HG03097 (cell line): ENCODE results near the gene NPIPA7.
"Not testable (repeated sequence)": the region's sequence is repeated elsewhere in the genome, so short reads cannot be mapped to it uniquely, and the experiment has no call there.

Source experiments
- ATAC-seq: cut with Tn5 transposase; IDR thresholded peaks from one replicate; pipeline ENCODE4 v1.9.1; 2021; ENCODE audit not compliant: unreplicated experiment, low FRiP score

NPIPA7 gene

DNA sequence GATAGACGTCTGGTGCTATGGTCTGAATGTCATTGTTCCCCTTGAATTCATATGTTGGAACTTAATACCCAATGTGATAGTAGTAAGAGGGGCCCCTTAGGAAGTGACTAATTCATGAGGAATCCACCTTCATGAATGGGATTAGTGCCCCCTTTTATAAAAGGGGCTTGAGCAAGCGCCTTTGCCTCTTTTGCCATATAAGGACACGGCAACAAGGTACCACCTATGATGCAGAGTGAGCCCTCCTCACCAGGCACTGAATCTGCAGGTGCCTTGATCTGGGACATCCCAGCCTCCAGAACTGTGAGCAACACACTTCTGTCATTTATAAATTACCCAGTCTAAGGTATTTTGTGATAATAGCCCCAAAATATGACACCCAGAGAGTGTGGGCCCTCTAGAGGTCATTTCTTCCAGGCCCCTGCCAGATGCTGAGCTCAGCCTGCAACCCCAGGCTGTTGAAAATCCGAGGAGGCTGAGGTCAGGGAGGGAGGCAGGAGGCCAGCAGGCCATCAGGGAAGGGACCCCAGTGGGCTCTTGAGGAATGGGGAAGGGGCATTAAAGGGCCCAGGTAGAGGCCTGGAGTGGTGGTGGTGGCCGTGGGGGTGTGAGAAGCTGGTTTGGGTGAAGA is 39.1 kb downstream of the NPIPA7 start:
- ATAC-seq, result not testable (repeated sequence)

DNA sequence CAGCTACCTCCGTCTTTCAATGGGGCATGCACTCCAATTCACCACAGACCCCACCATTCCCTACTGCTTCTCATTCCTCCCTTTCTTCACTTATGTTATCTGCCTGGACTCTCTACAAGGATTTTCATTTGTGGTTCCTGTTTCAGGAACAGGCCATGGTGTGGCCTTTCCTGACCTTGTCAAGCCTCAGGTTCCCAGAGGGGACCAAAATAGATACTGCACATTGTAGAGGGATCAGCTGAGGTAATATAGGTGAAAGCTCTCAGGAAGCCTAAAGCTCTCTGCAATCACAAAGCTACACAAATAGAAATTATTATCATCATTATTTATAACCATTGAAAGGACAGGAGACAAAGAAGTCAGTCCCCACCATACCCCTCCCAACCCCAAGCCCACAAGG is 41.6 kb downstream of the NPIPA7 start:
- ATAC-seq, result not testable (repeated sequence)

DNA sequence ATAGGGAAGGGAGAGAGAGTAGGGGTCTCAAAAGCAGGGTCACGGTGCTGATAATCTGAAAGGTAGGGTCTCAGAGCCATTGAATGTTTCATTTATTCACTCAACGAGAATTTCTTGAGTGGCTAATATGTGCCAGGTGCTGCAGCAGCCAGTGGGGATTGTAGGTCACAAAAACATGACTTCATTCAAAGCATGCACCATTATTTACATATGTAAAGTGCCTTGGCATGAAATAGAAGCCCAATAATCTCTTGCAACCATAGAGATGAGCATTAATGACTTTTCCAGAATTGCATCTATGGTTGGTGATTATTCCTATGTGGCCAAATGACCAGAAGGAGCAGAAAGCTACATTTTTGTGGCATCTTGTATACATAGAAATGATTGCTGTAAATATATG is 46.2 kb downstream of the NPIPA7 start:
- ATAC-seq, result not testable (repeated sequence)

GRCh38 chr16:16431135-16431534 is 52.2 kb downstream of the NPIPA7 start:
- ATAC-seq, result not testable (repeated sequence)

DNA sequence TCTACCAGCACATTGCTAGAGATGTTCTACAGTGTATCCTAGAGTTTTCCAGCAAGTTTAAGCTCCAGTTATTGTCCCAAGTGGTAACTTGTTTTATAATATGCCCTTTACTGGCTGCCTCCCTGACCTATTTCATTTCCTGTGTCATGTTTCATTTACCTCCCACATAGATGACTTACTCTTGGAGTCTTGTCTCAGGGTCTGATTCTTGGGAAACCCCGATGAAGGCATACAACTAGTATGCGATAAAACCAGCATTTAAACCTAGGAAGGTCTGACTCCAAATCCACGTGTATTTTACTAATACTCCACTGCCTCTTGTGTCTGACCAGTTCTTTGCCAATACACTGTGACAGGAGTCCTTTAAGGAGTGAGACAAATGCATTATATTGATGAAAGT is 55.8 kb downstream of the NPIPA7 start:
- not testable (repeated sequence) for ATAC-seq

DNA sequence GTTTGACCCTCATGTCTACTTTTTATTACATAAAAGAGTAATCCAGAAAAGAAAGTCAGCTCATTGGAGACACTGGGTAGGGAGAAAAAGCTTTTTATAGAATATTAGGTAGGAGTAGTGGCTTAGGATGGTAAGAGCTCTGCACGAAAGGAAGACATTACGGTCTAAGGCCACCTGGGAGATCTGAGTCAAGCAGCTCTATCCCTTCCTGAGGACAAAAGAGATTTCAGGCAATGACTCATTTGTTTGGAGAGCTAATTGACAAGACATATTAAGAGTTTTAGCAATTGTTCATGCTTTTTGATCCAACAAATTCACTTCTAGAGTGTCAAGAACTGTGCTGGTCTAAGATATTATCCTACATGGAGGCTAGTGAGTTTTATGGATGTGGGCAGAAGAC is 62.5 kb downstream of the NPIPA7 start:
- ATAC-seq, result not testable (repeated sequence)
